Glomerular visceral epithelial cell (primary cell): Measurements from ENCODE around the gene NABP2.
"Not testable (repeated sequence)": the region's sequence is repeated elsewhere in the genome, so short reads cannot be mapped to it uniquely, and the experiment has no call there.

Experiments used
- DNase-seq: peaks from one replicate; pipeline ENCODE4 v3.0.0-alpha.2; 2016; ENCODE audit errors: extremely low spot score

Gene NABP2

GRCh38 chr12:56244494-56244893 lies 20.4 kb downstream of the NABP2 start:
- DNase-seq: no peak

- DNase-seq: no peak
Observed at GRCh38 chr12:56247923-56248322, 23.8 kb downstream of the NABP2 start.

- DNase-seq: no peak
Observed at GRCh38 chr12:56248711-56249110, 24.6 kb downstream of the NABP2 start.

DNA sequence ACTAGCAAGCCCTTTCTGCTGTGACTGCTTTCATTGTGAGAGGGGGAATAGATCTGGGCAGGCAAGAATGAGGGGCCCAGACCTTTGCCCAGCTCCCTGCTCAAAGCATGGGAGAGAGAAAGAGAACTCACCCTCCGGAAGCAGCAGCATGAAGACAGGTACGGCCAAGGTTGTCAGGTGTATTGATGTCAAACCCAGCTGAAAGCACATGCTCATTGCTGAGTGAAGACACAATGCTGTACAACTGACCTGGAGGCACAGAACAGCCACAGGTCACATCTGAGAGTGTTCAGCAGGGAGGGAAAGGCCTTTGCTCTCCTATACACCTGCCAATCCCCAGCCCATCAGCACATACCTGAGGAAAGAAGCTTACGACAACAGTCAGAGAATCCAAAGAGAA lies 28.5 kb downstream of the NABP2 start:
- DNase-seq: no peak

DNA sequence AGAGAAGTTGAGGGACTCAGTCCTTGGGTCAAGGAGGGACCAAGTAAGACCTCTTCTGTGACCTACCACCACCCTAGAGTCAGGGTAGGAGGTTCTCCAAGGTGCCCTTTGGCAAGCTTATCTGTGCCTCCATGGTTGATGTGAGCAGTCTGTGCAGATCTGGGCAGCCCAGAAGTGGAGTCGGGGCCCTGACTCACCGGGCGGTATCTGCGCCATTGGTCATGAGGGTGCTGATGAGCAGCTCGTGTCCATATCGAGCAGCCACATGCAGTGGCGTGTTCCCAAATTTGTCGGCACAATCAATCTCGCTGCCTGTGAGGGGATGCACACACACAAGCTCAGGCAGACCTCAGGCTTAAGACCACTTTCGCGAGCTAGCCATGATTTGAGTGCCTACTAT lies 28.9 kb downstream of the NABP2 start:
- no peak for DNase-seq

DNA sequence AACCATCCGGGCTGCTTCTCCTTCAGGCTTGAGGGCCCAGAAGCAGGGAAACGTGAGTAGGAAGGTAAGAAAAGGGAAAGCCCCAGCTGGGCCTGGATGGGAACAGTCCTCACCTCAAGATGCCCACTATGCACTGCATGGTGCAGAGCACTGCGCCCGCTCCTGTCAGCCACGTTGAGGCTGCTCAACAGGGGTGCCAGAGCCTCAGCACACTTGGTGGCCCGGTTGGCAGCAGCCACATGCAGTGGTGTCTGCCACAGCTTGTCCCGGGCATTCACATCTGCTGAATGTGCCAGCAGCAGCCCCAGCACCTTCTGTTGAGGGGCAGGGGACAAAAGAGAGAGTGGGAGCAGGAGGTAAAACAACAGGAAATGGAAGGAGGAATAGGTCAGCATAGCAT lies 31.5 kb downstream of the NABP2 start:
- no peak for DNase-seq

DNA sequence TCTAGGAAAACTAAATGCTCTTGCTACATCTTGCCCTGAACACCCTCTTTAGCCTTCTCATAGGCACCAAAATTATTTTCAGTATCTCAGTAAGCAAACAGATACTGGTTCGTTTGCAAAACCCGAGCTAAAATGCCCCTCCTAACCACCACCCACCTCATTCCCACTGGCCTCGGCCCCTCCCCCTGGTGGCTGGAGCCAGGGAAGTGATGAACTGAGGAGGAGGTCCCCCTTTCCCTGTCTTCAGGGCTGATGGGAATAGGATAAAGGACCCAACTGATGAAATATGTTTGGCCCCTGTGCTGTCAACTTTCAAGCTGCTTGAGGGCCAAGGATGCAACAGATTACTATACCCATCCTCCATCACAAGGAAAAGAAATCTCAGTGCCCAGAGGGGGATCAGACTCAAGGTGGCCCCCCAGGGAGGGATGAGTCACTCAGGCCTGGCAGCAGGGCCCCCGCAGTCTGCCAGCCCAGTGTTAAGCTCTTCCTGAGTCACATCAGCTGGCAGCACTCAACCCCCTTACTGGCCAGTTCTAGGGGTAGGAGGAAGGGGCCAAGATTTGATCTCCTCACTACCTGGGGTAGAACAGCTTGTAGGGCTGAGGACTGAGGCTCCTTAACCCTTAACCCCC lies 32.3 kb downstream of the NABP2 start:
- peak; percentile 73 for DNase-seq

GRCh38 chr12:56257071-56257470 lies 32.9 kb downstream of the NABP2 start:
- no peak for DNase-seq

GRCh38 chr12:56257491-56258067 lies 33.4 kb downstream of the NABP2 start:
- DNase-seq: peak; percentile 41

- DNase-seq: peak; percentile 72
Observed at GRCh38 chr12:56258068-56258819, 34.1 kb downstream of the NABP2 start, which contains the start of gene ANKRD52. Gene ANKRD52, minus strand, starts transcription at chr12:56258384. Its CDS starts 115 bp downstream, at chr12:56258269.

DNA sequence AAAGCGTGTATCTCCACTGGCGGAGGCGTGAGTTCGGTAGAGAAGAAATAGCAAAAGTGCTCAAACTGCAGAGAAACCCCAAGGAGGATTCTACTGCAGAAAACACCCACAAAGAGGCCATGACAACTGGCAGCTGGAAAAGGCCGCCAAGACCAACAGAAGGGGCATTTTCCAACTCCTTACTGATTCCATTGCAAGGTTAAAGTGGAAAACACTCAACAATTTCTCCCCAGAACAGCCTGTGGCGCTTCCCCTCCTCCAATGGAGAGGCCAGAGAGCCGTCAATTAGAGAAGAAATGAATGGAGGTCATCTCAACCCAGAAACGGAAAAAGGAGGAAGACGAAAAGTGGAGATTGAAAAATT lies 34.7 kb downstream of the NABP2 start:
- no peak for DNase-seq

- no peak for DNase-seq
Observed at GRCh38 chr12:56260380-56260779, 36.2 kb downstream of the NABP2 start.

DNA sequence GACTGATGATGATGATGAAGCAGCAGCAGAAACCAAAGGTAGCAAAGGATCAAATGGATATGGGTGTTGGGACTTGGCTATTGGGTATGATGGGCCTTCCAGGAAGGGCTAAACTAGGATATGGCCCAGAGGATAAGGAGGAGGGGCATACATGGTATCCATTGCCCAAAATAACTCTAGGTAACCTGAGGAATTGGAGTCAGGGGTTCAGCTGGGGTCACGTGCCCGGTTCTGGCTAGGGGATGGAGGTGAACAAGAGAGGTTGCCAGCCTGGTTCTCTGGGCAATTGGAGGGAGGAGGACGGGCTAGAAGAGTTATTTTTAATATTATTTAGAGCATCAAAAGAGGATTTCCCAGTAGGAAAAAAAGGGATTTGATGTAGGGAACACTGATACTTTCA lies 36.8 kb downstream of the NABP2 start:
- no peak for DNase-seq

DNA sequence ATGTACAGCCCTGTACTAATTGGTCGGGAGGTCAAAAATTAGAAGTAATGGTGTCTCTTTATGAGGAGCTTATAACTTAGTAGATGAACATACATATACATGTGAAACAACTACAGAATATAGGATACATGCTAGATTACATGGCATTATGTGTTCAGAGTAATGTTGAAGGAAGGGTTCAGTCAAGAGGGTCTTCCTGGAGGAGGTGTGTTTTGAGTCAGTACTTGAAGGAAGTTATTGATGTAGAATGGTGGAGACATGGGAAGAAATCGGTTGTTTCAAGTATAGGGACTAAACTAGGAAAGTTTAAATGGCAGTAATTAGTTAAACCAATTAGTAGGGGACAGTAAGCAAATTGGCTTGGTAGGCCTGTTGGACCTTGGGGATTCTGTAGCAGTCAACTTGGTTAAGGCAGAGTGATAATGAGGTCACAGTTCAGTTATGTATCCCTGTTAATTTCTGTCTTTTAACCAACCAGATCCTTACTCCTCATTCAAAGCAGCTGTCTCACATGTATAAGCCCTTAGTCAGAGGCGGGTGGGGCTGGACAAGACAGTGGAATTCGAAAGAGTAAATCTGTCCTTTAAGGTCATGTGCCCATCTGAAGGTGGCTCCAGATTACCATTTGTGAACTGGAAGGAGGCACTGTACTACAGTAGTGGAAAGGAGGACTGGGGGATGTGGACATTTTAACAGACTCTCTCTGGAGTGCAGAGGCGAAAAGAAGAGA lies 37.5 kb downstream of the NABP2 start:
- DNase-seq: peak; percentile 85

- not testable (repeated sequence) for DNase-seq
Observed at GRCh38 chr12:56262955-56263354, 38.8 kb downstream of the NABP2 start.

- not testable (repeated sequence) for DNase-seq
Observed at GRCh38 chr12:56266068-56266692, 42.0 kb downstream of the NABP2 start.

- DNase-seq: peak; percentile 85
Observed at GRCh38 chr12:56266693-56267442, 42.7 kb downstream of the NABP2 start, which contains the start of gene COQ10A. Gene COQ10A, plus strand, starts transcription at chr12:56266942. Its CDS starts 177 bp downstream, at chr12:56267119.

DNA sequence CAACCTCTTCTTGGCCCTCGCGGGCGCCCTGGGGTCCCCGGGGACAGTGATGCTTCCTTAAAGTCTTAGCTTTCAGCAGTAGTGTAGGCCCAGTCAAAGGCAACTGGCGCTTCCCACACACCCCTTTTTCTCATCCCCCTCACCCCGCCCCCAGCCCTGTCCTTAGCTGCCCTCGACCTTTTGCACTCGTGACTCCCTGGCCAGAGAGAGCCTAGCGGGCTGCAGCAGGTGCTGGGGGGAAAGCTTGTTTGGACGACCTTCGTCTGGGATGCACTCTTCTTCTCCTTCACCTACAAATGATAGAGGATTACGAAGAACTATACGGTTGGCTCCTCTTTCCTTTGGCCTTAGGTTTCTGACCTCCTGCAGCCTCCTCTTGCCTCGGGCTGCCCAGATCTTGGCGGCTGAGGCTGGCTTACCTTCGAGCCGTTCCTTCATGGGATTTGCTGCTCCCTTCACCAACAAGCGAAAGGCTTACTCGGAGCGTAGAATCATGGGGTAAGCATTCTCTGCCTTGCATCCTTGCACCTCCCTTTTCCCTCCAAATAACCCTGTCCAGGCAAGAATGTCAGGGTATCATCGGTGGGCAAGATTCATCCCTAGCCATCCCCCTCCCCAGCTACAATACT lies 43.4 kb downstream of the NABP2 start:
- DNase-seq: no peak

DNA sequence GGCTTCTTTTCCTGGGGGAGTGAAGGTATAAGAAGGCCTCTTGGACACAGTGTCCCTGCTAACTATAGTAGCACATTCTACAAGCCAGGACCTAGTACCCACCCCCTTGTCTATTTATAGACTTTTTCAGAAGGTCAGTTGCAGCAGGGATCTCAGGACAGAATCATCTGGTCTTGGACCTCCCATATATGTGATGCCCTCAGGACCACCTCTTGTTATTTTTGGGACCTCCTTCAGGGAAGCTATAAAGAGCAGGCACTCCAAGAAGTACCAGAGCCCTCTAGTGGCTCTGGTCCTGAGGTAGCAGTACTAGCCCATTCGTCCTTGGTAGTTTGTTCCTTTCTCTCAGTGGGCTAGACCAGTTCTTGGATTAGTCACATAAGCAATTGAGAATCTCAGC lies 46.9 kb downstream of the NABP2 start:
- DNase-seq: peak; percentile 25

DNA sequence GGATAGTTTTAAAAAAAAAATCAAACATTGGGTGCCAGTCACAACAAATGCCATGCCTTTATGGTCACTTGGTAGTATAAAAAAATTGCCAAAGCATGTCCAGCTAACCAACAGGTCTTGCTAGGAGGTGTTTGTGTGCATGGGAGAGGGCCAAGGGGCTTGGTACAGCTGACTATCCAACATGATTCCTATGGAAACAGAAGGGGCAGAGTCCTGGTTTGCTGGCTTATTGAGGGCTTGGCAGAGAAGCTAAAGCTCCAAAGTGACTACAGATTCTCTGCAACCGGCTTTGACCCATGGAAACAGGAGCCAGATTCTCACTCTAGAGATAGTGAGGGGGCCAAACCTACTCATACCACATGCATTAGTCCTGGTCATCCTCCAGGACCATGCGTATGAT lies 48.3 kb downstream of the NABP2 start:
- not testable (repeated sequence) for DNase-seq

- no peak for DNase-seq
Observed at GRCh38 chr12:56274299-56274698, 50.2 kb downstream of the NABP2 start.
